IPS-20b (cell line): ENCODE measurements around the gene CADM1.

Source experiments
- H3K27ac ChIP-seq: one replicate; pipeline ENCODE4 v1.5.1; 2013; ENCODE audit warnings: low read length
- H3K27me3 ChIP-seq: 2 replicates; pipeline ENCODE4 v1.6.1; 2013; ENCODE audit warnings: mild to moderate bottlenecking, low read length, inconsistent platforms; ENCODE audit not compliant: insufficient read depth
- H3K36me3 ChIP-seq: 2 replicates; pipeline ENCODE4 v1.6.1; 2013; ENCODE audit warnings: low read depth, mild to moderate bottlenecking, inconsistent platforms, low read length, moderate library complexity; ENCODE audit not compliant: insufficient read depth
- H3K4me1 ChIP-seq: 2 replicates; pipeline ENCODE4 v1.6.1; 2013; ENCODE audit warnings: mild to moderate bottlenecking, control low read depth, inconsistent platforms, low read length, moderate library complexity; ENCODE audit not compliant: insufficient read depth
- H3K4me3 ChIP-seq: 2 replicates; pipeline ENCODE4 v1.5.1; 2013; ENCODE audit warnings: mild to moderate bottlenecking, low read length, inconsistent platforms
- H3K9ac ChIP-seq: 2 replicates; pipeline ENCODE4 v1.6.1; 2013; ENCODE audit warnings: low read depth, mild to moderate bottlenecking, inconsistent platforms, low read length, moderate library complexity
- H3K9me3 ChIP-seq: 2 replicates; pipeline ENCODE4 v1.6.1; 2013; ENCODE audit warnings: mild to moderate bottlenecking, low read depth, low read length, inconsistent platforms; ENCODE audit not compliant: insufficient read depth

Gene CADM1

GRCh38 chr11:115220911-115221310 lies 283.3 kb downstream of the CADM1 start:
- Histone ChIP-seq H3K36me3 (no peaks in the 10 kb centered on the region; the same call in 1 of the 2 replicates), H3K27ac (no peak overlapping the region), H3K9ac (no peak overlapping the region), H3K4me1 (peaks cover 34% of the 10 kb centered on the region), H3K9me3 (no peaks in the 10 kb centered on the region), H3K27me3 (no peaks in the 10 kb centered on the region), H3K4me3 (no peak overlapping the region)

DNA sequence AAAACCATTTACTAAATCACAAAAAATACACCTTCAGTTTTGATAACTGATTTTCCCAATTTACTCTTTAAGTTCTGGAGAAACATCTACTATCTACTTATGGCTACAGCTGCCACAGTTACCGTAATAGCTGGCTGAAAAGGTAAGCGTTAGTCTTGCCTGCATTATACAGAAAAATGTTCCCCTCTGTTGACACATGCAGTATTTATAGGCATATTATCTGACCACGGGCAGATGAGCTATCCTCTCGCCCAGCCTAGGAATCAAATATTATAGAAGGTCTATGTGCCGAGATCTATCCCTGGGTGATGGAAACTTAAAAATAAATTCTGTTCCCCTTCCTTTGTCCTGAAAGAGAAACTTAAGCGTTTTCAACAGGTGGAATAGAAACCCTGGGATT lies 283.8 kb downstream of the CADM1 start:
- Histone ChIP-seq H3K27ac (no peak overlapping the region), H3K9ac (no peak overlapping the region), H3K9me3 (no peaks in the 10 kb centered on the region), H3K36me3 (no peaks in the 10 kb centered on the region; the same call in 1 of the 2 replicates), H3K4me3 (no peak overlapping the region), H3K27me3 (no peaks in the 10 kb centered on the region), H3K4me1 (peaks cover 32% of the 10 kb centered on the region)

GRCh38 chr11:115219376-115219775 lies 284.8 kb downstream of the CADM1 start:
- H3K4me3 ChIP-seq: no peak overlapping the region
- H3K27me3 ChIP-seq: no peaks in the 10 kb centered on the region
- H3K4me1 ChIP-seq: peaks cover 30% of the 10 kb centered on the region
- no peaks in the 10 kb centered on the region; the same call in 1 of the 2 replicates for H3K36me3 ChIP-seq
- H3K9me3 ChIP-seq: no peaks in the 10 kb centered on the region
- no peak overlapping the region for H3K27ac ChIP-seq
- no peak overlapping the region for H3K9ac ChIP-seq

- H3K4me1 ChIP-seq: peaks cover 16% of the 10 kb centered on the region
- H3K9ac ChIP-seq: no peak overlapping the region
- no peak overlapping the region for H3K4me3 ChIP-seq
- no peaks in the 10 kb centered on the region for H3K27me3 ChIP-seq
- H3K9me3 ChIP-seq: no peaks in the 10 kb centered on the region
- H3K36me3 ChIP-seq: no peaks in the 10 kb centered on the region; the same call in 1 of the 2 replicates
- no peak overlapping the region for H3K27ac ChIP-seq
These were observed 286.4 kb downstream of the CADM1 start for GRCh38 chr11:115217726-115218311.

DNA sequence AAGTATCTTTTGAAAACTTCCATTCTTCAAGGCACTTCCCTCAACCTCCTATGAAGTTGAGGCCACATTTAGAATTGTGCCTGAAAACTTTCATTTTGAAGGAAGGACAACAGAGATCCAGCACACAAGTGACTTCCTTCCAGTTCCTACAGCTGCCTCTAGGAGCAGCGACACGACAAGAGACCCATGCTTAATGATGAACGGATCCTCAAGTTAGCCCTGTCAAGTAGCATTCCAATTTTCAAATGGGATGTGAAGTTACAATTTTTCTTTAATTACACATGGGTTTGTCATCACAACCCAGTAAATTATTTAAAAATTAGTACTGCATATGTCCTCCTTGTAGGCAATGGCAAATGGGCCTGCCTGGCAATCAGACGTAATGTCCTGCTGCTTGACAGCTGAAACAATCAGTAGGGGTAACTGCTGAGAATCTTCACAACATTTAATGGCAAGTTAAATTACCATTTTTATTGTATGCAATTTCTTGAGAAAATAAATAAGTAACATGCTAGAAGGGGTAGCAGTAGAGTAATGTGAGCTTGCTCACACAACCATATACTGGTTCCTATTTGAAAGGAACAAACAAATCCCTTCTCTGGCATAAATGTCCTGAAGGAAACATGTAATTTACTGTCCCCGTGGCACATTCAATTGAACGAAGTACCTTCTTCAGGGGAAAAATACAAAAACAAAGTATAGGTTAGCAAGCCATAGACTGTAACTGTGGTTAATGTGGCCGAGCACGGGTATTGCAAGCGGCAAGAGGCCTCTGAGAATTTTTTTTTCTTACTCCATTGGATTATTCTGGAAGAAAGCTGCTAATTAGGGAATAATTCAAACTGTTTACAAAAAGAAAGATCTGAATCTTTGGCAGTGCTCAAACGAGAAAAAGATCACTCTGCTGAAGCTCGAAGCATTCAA lies 288.3 kb downstream of the CADM1 start:
- Histone ChIP-seq H3K4me1 (no peaks in the 10 kb centered on the region), H3K9me3 (no peaks in the 10 kb centered on the region), H3K36me3 (no peaks in the 10 kb centered on the region; the same call in 1 of the 2 replicates), H3K27ac (no peak overlapping the region), H3K9ac (no peak overlapping the region), H3K4me3 (no peak overlapping the region), H3K27me3 (no peaks in the 10 kb centered on the region)

GRCh38 chr11:115214644-115215234 lies 289.5 kb downstream of the CADM1 start:
- Histone ChIP-seq H3K27me3 (no peaks in the 10 kb centered on the region), H3K9ac (no peak overlapping the region), H3K4me1 (no peaks in the 10 kb centered on the region), H3K27ac (no peak overlapping the region), H3K4me3 (no peak overlapping the region), H3K36me3 (no peaks in the 10 kb centered on the region; the same call in 1 of the 2 replicates), H3K9me3 (no peaks in the 10 kb centered on the region)

GRCh38 chr11:115213007-115213406 lies 291.2 kb downstream of the CADM1 start:
- Histone ChIP-seq H3K27ac (no peak overlapping the region), H3K27me3 (no peaks in the 10 kb centered on the region), H3K4me1 (no peaks in the 10 kb centered on the region), H3K9ac (no peak overlapping the region), H3K4me3 (no peak overlapping the region), H3K36me3 (no peaks in the 10 kb centered on the region; the same call in 1 of the 2 replicates), H3K9me3 (no peaks in the 10 kb centered on the region)

DNA sequence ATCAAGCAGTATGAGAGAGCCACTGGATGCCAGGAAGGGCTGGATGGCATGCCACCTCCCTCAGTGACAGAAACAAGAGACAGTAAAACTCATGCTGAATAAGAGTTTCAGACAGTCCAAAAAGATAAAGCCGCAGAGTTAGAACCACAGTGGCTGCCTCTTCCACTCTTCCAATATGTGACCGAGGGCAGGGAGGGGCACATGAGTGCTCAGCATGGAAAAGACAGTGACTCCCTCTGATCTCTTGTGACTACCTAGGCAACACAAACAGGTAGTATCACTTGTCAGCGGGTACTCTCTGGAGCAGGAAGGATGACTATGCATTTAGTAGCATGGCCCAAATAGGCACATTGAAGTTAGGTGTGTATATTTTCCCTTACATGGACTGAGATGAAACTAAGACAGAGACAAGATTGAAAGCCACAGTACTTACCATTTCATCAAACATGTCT lies 295.4 kb downstream of the CADM1 start:
- Histone ChIP-seq H3K9me3 (no peaks in the 10 kb centered on the region), H3K4me3 (no peak overlapping the region), H3K27ac (no peak overlapping the region), H3K9ac (no peak overlapping the region), H3K36me3 (no peaks in the 10 kb centered on the region), H3K27me3 (no peaks in the 10 kb centered on the region), H3K4me1 (no peaks in the 10 kb centered on the region; the same call in 1 of the 2 replicates)

DNA sequence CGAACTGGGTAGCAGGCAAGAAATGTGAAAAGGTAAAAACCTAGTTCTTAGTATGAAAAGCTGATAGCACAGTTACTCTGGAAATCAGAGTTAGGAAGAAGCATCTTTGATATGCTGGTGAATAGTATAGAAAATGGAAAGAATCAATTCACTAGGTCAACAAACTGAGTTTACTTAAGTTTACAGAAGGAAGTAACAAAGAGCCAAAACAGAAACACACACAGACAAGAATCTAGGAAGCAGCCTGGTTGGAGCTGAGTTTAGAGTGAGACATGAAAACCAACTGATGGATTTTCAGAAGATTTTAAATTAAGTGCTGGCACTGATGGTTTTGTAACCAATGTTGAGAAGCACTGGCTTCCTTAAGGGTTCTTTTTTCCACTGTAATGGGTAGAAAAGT lies 296.3 kb downstream of the CADM1 start:
- Histone ChIP-seq H3K27me3 (no peaks in the 10 kb centered on the region), H3K36me3 (no peaks in the 10 kb centered on the region), H3K4me3 (no peak overlapping the region), H3K4me1 (peaks cover 6% of the 10 kb centered on the region; the same call in 1 of the 2 replicates), H3K9me3 (no peaks in the 10 kb centered on the region), H3K9ac (no peak overlapping the region), H3K27ac (no peak overlapping the region)

DNA sequence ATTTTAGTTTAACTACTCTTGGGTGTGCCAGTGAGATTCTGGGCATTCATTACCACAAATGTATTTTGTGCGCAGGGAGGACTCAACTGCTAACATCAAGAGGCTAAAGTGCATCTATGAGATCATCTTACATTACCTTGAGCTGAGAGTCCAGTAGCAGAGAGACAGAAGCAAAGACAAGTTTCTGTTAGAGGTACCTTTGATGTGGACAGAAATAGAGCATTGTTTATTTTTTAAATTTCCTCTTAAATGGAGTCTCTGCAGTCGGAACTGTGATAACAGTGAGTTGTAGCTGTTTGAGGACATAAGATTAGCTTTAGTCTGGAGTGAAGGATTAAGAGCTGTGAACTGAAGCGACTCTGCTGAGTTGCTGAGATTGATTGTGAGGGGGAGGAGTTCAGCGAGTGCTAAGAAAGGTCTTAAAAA lies 297.0 kb downstream of the CADM1 start:
- Histone ChIP-seq H3K27me3 (no peaks in the 10 kb centered on the region), H3K4me1 (peaks cover 12% of the 10 kb centered on the region; the same call in 1 of the 2 replicates), H3K9ac (no peak overlapping the region), H3K36me3 (no peaks in the 10 kb centered on the region), H3K4me3 (no peak overlapping the region), H3K27ac (no peak overlapping the region), H3K9me3 (no peaks in the 10 kb centered on the region)

DNA sequence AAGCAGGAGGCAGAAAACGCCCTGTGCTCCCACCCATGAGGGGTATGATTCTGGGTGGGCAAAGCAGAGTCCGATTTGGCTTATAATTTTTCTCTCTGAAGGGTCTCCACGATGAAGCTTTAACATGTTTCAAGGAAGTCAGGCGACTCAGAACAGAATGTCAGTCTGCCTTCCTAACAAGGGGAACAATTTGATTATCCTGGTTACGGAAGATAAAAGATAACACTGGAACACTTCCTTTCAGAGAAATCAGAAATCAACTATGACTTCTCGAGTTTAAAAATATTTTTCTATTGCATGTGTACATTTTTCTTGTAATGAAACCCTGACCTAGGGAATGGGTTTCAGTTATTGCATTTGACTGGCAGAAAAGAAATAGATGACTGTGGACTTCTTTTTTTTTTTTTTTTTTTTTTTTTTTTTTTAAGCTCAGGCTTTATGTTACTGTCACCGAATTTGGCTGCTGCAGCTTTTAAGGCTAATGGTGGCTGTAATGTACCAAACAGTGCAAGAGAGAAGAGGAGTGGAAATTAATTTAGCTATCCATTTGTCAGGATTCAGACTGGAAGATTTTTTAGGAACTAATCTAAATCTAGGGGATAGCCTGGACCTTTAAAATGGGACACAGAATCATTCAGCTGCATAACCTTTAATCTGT lies 297.7 kb downstream of the CADM1 start:
- H3K36me3 ChIP-seq: no peaks in the 10 kb centered on the region
- no peak overlapping the region for H3K27ac ChIP-seq
- peaks cover 16% of the 10 kb centered on the region; the same call in 1 of the 2 replicates for H3K4me1 ChIP-seq
- H3K4me3 ChIP-seq: no peak overlapping the region
- H3K9me3 ChIP-seq: no peaks in the 10 kb centered on the region
- no peaks in the 10 kb centered on the region for H3K27me3 ChIP-seq
- no peak overlapping the region for H3K9ac ChIP-seq
